Skeletal muscle tissue (tissue), 4 donors: Measurements from ENCODE around the gene ARHGAP44. TPM values are rescaled to one million over a fixed set of nuclear protein-coding genes. Genes with fewer than 3 reads are reported as not detected.
"Not testable (repeated sequence)": the region's sequence is repeated elsewhere in the genome, so short reads cannot be mapped to it uniquely, and the experiment has no call there.

ENCODE experiments used
- H3K27ac ChIP-seq: one replicate; pipeline ENCODE4 v1.7.0; 2013; ENCODE audit warnings: mild to moderate bottlenecking, low read depth, low read length, inconsistent platforms
- H3K27me3 ChIP-seq, 3 donors: one replicate each; pipeline ENCODE4 v1.7.0; 2013; ENCODE audit warnings: low read length in 3 of 3; ENCODE audit not compliant: control insufficient read depth in 3 of 3, insufficient read depth in 3 of 3
- H3K36me3 ChIP-seq, 3 donors: one replicate each; pipeline ENCODE4 v1.7.0; 2013; ENCODE audit warnings: low read length in 3 of 3; ENCODE audit not compliant: control insufficient read depth in 3 of 3, insufficient read depth in 3 of 3
- H3K4me1 ChIP-seq, 3 donors: one replicate each; pipeline ENCODE4 v1.7.0; 2013; ENCODE audit warnings: low read length in 3 of 3, mild to moderate bottlenecking in 3 of 3; ENCODE audit not compliant: control insufficient read depth in 3 of 3, insufficient read depth in 3 of 3
- H3K4me3 ChIP-seq, 3 donors: one replicate each; pipeline ENCODE4 v1.7.0; 2013; ENCODE audit warnings: low read length in 3 of 3
- H3K9ac ChIP-seq, 3 donors: one replicate each; pipeline ENCODE4 v1.7.0; 2013; ENCODE audit warnings: low read length in 3 of 3, mild to moderate bottlenecking in 3 of 3, moderate library complexity in 2 of 3, low read depth in 1 of 3
- H3K9me3 ChIP-seq, 3 donors: one replicate each; pipeline ENCODE4 v1.7.0; 2013; ENCODE audit warnings: low read length in 3 of 3; ENCODE audit not compliant: control insufficient read depth in 3 of 3
- total RNA-seq: library from RNA; depleted of rRNA; stranded (reverse); fragments of >200 nt; gene quantifications from one replicate; pipeline ENCODE4 v1.2.3, GENCODE V29; 2014
- donor health status: Osteomylitis.

ARHGAP44 gene
- total RNA-seq, 1 donor from 2014 or later, result 3.7 TPM

DNA sequence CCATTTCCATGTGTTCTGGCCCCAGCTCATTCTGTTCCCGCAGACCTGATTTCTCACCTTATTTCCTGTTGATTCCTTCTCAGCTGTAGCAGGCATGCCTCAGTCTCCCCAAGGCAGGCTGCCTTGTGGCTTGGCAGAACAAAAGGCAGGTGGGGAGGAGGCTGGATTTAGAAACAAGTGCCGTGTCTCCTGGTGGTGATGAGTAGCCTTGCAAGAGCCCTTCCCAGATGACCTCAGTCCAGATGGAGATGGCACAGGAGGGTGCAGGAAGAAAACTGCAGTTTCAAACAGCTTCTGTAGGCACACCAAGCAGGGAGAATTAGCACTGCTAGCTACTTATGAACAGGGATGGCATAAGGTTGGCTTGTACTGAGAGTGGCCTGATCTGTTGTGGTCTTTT, 64.6 kb downstream of the ARHGAP44 start:
- Histone ChIP-seq H3K4me3 (no peak overlapping the region), H3K9ac (no peak overlapping the region), H3K9me3 (peaks cover 0 to 3% (median 0%) of the 10 kb centered on the region in 3 donors), H3K36me3 (no peaks in the 10 kb centered on the region), H3K4me1 (no peaks in the 10 kb centered on the region), H3K27me3 (no peaks in the 10 kb centered on the region), H3K27ac (no peak overlapping the region)

DNA sequence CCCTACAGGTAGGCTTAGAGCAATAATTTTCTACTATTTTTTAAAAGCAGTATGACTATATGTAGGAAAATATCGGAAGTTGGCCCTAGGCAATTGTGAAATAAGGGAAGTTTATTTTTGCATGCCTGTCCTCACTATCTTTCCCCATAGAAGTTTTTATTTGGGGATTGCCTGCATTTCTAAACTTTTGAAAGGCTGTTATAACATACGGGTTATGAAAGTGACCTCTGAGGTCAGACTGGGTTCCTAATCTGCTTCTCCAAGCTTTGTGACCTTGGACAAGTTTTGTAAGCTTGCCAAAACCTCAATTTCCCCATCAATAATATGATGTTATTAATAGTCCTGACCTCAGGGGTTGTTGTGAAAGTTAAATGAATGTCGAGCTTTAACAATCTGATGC, 67.1 kb downstream of the ARHGAP44 start:
- no peak overlapping the region for H3K9ac ChIP-seq
- H3K36me3 ChIP-seq, result no peaks in the 10 kb centered on the region
- no peaks in the 10 kb centered on the region for H3K27me3 ChIP-seq
- peaks cover 0 to 3% (median 0%) of the 10 kb centered on the region in 3 donors for H3K4me1 ChIP-seq
- H3K9me3 ChIP-seq, result peaks cover 0 to 3% (median 0%) of the 10 kb centered on the region in 3 donors
- H3K4me3 ChIP-seq, result no peak overlapping the region
- H3K27ac ChIP-seq, result no peak overlapping the region

DNA sequence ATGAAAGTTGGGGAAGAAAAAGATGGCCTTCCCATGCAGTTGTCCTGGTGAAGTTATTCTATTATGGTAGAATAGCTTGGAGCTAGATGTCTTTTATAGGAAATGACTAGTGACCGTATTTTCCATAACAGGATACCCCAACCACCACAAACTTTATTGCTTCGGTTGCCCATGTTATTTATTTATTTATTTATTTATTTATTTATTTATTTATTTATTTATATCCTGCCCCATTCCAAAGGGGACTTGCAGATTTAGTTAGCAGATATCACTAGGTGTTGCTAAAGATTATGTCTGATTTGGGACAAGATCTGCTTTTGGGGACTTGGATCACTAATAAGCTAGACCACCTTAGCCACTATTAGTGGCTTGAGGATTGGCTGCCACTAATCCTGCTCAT, 68.3 kb downstream of the ARHGAP44 start:
- no peak overlapping the region for H3K27ac ChIP-seq
- H3K9me3 ChIP-seq, result peaks cover 0 to 3% (median 0%) of the 10 kb centered on the region in 3 donors
- no peak overlapping the region for H3K4me3 ChIP-seq
- H3K4me1 ChIP-seq, result peaks cover 0 to 3% (median 0%) of the 10 kb centered on the region in 3 donors
- H3K36me3 ChIP-seq, result no peaks in the 10 kb centered on the region
- no peaks in the 10 kb centered on the region for H3K27me3 ChIP-seq
- no peak overlapping the region for H3K9ac ChIP-seq

DNA sequence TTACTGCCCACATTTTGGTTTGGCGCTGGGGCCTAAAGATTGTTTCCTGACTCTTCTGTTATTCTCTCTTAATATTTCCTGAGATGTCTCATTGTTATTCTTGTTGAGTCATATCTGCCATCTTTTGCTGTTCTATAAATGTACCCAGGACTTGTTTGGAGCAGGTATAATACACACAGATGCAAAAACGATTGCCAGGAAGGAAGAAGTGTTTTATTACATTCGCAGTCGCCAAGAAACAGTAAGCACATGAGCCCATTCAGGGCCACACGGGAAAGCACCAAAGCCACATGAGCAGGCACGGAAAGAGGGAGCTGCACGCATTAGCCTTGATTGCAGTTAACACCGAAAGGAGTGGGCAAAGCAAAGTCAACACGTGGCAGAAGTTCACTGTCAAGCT, 70.2 kb downstream of the ARHGAP44 start:
- Histone ChIP-seq H3K27me3 (no peaks in the 10 kb centered on the region), H3K4me1 (peaks cover 0 to 3% (median 0%) of the 10 kb centered on the region in 3 donors), H3K36me3 (no peaks in the 10 kb centered on the region), H3K4me3 (no peak overlapping the region), H3K9ac (no peak overlapping the region), H3K9me3 (peaks cover 0 to 3% (median 0%) of the 10 kb centered on the region in 3 donors), H3K27ac (no peak overlapping the region)

DNA sequence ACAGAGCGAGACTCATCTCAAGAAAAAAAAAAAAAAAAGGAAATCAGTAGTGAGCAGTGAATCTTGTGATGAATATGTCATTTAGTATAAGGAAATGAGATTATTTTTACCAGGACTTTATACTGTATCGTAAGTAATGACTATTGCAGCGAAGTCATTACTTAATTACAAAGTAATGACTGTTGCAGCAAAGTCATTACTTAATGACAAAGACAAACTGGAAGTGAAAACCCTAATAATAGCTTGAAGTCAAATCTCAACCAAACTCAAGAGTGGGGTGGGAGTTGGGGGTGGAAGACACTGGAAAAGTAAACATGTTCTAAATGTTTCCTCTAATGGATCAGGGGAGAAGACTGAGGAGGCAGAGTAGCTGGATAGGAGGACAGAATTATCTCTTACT, 76.5 kb downstream of the ARHGAP44 start:
- no peaks in the 10 kb centered on the region for H3K9me3 ChIP-seq
- H3K4me3 ChIP-seq, result no peak overlapping the region
- H3K27me3 ChIP-seq, result no peaks in the 10 kb centered on the region
- H3K9ac ChIP-seq, result no peak overlapping the region
- H3K27ac ChIP-seq, result no peak overlapping the region
- H3K4me1 ChIP-seq, result no peaks in the 10 kb centered on the region
- H3K36me3 ChIP-seq, result no peaks in the 10 kb centered on the region

DNA sequence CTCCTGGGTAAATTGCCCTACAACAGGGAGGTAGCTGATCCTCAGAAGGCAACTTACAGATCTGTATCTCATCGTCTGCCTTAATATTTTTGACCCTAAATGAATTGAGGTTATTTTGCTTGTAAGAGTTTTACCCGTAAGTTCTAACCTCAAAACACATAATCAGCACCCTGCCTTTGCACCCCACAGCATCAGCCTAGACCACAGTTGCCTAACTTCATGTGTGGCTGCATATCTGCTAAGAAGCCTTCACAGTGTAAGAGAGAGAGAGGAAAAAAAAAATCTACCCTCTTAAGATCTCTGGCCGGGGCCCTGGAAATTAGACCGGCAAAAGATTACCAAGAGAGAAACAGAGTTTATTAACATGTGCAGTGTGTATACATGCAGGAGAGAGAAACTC, 76.9 kb downstream of the ARHGAP44 start:
- Histone ChIP-seq H3K9me3 (no peaks in the 10 kb centered on the region), H3K4me3 (no peak overlapping the region), H3K36me3 (no peaks in the 10 kb centered on the region), H3K27ac (no peak overlapping the region), H3K4me1 (no peaks in the 10 kb centered on the region), H3K9ac (no peak overlapping the region), H3K27me3 (no peaks in the 10 kb centered on the region)

DNA sequence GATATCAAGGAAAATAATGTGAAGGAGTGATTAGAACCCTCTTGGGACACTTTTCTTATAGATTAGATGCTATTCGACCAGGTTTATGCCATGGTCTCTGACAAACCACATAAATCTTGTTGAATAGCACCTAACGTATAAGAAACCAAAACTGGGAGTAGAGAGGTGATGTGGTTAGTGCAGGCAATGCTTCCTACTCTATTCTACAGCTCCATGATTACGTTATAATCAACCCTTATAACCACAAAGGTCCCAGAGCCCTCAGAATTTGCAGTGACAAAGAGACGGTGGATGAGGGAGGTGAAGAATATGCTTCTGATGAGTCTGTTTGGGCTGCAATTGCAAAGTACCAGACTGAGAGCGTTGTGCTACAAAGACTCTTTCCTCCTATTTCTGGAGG, 78.4 kb downstream of the ARHGAP44 start:
- Histone ChIP-seq H3K36me3 (no peaks in the 10 kb centered on the region), H3K4me3 (no peak overlapping the region), H3K27ac (no peak overlapping the region), H3K9me3 (peaks cover 0 to 3% (median 0%) of the 10 kb centered on the region in 3 donors), H3K4me1 (no peaks in the 10 kb centered on the region), H3K9ac (no peak overlapping the region), H3K27me3 (no peaks in the 10 kb centered on the region)

DNA sequence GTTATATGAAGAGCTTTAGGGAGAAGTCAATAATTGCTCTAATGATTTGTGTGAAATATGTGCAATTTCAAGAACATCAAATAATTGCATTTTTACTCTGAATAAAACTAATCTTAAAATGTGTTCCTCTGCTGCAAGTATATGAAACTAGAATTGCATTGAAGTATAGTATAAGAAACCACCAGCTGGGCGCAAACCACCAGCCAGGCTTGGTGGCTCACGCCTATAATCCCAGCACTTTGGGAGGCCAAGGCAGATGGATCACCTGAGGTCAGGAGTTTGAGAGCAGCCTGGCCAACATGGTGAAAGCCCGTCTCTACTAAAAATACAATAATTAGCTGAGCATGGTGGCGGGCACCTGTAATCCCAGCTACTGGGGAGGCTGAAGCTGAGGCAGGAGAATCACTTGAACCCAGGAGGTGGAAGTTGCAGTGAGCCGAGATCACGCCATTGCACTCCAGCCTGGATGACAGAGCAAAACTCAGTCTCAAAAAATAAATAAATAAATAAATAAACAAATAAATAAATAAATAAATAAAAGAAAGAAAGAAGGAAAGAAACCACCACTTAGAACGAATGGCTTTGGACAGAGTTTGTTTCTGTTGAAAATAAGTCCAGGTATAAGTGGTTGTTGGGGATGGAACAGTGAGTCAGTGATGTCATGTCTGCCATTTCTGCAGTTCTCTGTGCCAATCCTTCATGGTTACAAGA, 84.3 kb downstream of the ARHGAP44 start:
- H3K4me3 ChIP-seq, H3K27ac ChIP-seq, H3K36me3 ChIP-seq, H3K9me3 ChIP-seq, H3K4me1 ChIP-seq, H3K9ac ChIP-seq, H3K27me3 ChIP-seq: not testable (repeated sequence)

DNA sequence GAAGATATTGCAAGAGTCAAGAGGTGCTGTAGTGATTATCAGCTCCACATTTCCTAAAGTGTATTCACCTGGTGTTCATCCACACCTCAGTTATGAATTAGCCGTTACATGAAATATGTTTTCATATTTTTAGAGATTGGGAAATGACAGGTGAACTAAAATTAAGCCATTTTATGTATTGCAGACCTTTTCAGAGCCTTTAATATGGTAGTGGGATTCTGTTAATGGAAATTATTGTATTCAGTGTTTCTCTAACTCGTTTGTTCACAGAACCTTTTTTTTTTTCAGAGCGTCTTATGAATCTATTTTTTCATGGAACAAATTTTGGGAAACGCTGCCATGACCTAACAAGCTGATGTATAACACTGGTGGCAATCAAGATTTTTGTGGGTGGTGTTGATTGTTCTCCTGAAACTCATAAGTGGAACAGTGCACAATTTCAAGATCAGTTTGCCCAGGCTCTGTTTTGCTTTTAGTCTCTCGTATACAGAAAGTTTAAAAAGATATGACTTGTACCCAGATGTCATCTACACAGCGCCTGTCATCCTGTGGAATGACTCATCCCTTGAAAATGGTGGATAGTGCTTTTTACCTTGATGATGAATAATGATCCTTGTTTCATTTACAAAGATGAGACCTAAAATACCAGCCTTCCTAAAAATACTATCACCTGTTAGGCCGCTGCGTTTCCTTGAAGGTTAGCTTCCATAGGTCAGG, 88.8 kb downstream of the ARHGAP44 start:
- H3K27me3 ChIP-seq, result no peaks in the 10 kb centered on the region
- H3K27ac ChIP-seq, result no peak overlapping the region
- no peaks in the 10 kb centered on the region for H3K9me3 ChIP-seq
- no peaks in the 10 kb centered on the region for H3K4me1 ChIP-seq
- H3K4me3 ChIP-seq, result no peak overlapping the region
- H3K9ac ChIP-seq, result no peak overlapping the region
- no peaks in the 10 kb centered on the region for H3K36me3 ChIP-seq

DNA sequence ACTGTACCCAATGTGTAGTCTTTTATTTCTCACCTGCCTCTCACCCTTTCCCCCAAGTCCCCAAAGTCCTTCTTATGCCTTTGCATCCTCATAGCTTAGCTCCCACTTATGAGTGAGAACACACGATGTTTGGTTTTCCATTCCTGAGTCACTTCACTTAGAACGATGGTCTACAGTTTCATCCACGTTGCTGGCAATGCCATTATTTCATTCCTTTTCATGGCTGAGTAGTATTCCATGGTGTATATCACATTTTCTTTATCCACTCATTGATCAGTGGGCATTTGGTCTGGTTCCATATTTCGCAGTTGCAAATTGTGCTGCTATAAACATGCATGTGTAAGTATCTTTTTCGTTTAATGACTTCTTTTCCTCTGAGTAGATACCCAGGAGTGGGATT, 89.8 kb downstream of the ARHGAP44 start:
- not testable (repeated sequence) for H3K4me1 ChIP-seq, H3K27me3 ChIP-seq, H3K27ac ChIP-seq, H3K9me3 ChIP-seq, H3K4me3 ChIP-seq, H3K9ac ChIP-seq, H3K36me3 ChIP-seq
